Measurements from ENCODE around the gene MAN2B1. TPM values are rescaled to one million over a fixed set of nuclear protein-coding genes. Genes with fewer than 3 reads are reported as not detected.
A peak's percentile ranks its signal among the peaks of the same experiment; 100 is the strongest.
"Not testable (repeated sequence)": the region's sequence is repeated elsewhere in the genome, so short reads cannot be mapped to it uniquely, and the experiment has no call there.

Gene MAN2B1
- total and polyA plus RNA-seq, 7 experiments from 2014 or later, result 40.6 to 215 (median 122) TPM

DNA sequence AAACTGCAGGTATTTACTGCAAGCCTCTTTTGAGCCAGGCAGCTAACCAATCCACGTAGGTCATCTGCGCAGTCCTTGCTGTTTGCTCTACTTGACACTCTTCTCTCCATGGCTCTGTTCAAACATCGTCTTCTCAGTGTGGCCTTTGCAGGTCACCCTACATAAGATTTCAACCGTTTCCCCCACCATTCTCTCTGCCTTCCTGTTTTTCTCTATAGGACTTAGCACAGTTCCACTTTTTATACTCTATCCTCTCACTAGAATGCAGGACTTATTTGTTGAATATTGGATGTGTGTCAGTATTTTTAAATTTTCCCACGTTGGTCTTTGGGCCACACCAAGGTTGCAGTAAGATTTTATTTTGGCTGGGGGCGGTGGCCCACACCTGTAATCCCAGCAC lies 31.6 kb upstream of the MAN2B1 start:
- peaks cover 0 to 15% (median 12%) of the 10 kb centered on the region in 7 donors for H3K4me1 Mint-ChIP-seq
- peaks cover 0 to 35% (median 6%) of the 10 kb centered on the region in 3 experiments for H3K36me3 ChIP-seq (ENCODE audit: control insufficient read depth in 2 of 3, insufficient read depth in 3 of 3, low read length in 3 of 3)
- H3K9me3 ChIP-seq (ENCODE audit: control insufficient read depth in 2 of 3, low read length in 3 of 3), result no peaks in the 10 kb centered on the region
- no peak overlapping the region for H3K4me3 ChIP-seq (ENCODE audit: low read length)
- peak overlapping the region in 8 of 9 donors; percentile 39 to 89 (median 76) for H3K27ac Mint-ChIP-seq
- ChIA-PET CTCF (no interaction called here), POLR2A (interaction anchor here (0.6 to 3.7 kb wide), 3 partner anchors 17 to 1975 kb away, joined by 6 to 19 read pairs (median 11); partner anchors contain the start of genes DHPS and TRIR)
- peak overlapping the region; percentile 45 to 86 (median 67) for H3K4me3 Mint-ChIP-seq
- H3K27me3 Mint-ChIP-seq, result no peaks in the 10 kb centered on the region
- ATAC-seq (no peak), DNase-seq (no peak)
- H3K9me3 Mint-ChIP-seq, result peaks cover 0 to 4% (median 0%) of the 10 kb centered on the region in 11 donors
- H3K36me3 Mint-ChIP-seq, result peaks cover 0 to 7% (median 3%) of the 10 kb centered on the region in 5 donors
- H3K4me1 ChIP-seq (ENCODE audit: control insufficient read depth in 2 of 2, insufficient read depth in 2 of 2, low read length in 2 of 2), result peaks cover 9 to 11% of the 10 kb centered on the region in 2 donors
- intact Hi-C loops (cut with micrococcal nuclease), result no loop called here
- H3K27me3 ChIP-seq (ENCODE audit: control insufficient read depth in 2 of 2, insufficient read depth in 2 of 2, low read length in 2 of 2), result no peaks in the 10 kb centered on the region
- H3K27ac ChIP-seq (ENCODE audit: low read depth, low read length), result no peak overlapping the region

DNA sequence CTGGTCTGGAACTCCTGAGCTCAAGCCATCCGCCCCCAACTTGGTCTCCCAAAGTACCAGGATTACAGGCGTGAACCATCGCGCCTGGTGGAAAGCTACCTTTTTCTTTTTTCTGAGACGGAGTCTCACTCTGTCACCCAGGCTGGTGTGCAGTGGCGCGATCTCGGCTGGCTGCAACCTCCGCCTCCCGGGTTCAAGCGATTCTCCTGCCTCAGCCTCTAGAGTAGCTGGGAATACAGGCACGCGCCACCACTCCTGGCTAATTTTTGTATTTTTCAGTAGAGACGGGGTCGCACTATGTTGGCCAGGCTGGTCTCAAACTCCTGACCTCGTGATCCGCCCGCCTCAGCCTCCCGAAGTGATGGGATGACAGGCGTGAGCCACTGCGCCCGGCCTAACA lies 30.9 kb upstream of the MAN2B1 start:
- not testable (repeated sequence) for ATAC-seq; H3K9me3 Mint-ChIP-seq; H3K27me3 ChIP-seq (ENCODE audit: control insufficient read depth in 2 of 2, insufficient read depth in 2 of 2, low read length in 2 of 2); H3K9me3 ChIP-seq (ENCODE audit: control insufficient read depth in 2 of 3, low read length in 3 of 3); DNase-seq; H3K27me3 Mint-ChIP-seq; H3K36me3 Mint-ChIP-seq; H3K4me3 ChIP-seq (ENCODE audit: low read length)
- H3K4me3 Mint-ChIP-seq, result peak overlapping the region in 5 of 10 donors; percentile 4 to 86 (median 40)
- peaks cover 0 to 15% (median 12%) of the 10 kb centered on the region in 7 donors for H3K4me1 Mint-ChIP-seq
- intact Hi-C loops (cut with micrococcal nuclease), result loop anchor here in 1 of 2 donors (2.0 kb wide), 1 partner anchor 39 kb away; the partner anchor contains the start of gene GET3
- ChIA-PET POLR2A (interaction anchor here (0.6 to 3.7 kb wide), 14 partner anchors 7 to 1974 kb away, joined by 3 to 21 read pairs (median 6); partner anchors contain the start of genes DHPS, GET3, JUNB and TNPO2), CTCF (interaction anchor here (0.9 kb wide), 1 partner anchor 1315 kb away, joined by 3 read pairs; no protein-coding TSS in a partner anchor)
- peaks cover 0 to 28% (median 6%) of the 10 kb centered on the region in 3 experiments for H3K36me3 ChIP-seq (ENCODE audit: control insufficient read depth in 2 of 3, insufficient read depth in 3 of 3, low read length in 3 of 3)
- H3K4me1 ChIP-seq (ENCODE audit: control insufficient read depth in 2 of 2, insufficient read depth in 2 of 2, low read length in 2 of 2), result peaks cover 9 to 11% of the 10 kb centered on the region in 2 donors
- H3K27ac Mint-ChIP-seq, result peak overlapping the region in 5 of 9 donors; percentile 17 to 97 (median 49)
- H3K27ac ChIP-seq (ENCODE audit: low read depth, low read length), result peak overlapping the region; percentile 82

DNA sequence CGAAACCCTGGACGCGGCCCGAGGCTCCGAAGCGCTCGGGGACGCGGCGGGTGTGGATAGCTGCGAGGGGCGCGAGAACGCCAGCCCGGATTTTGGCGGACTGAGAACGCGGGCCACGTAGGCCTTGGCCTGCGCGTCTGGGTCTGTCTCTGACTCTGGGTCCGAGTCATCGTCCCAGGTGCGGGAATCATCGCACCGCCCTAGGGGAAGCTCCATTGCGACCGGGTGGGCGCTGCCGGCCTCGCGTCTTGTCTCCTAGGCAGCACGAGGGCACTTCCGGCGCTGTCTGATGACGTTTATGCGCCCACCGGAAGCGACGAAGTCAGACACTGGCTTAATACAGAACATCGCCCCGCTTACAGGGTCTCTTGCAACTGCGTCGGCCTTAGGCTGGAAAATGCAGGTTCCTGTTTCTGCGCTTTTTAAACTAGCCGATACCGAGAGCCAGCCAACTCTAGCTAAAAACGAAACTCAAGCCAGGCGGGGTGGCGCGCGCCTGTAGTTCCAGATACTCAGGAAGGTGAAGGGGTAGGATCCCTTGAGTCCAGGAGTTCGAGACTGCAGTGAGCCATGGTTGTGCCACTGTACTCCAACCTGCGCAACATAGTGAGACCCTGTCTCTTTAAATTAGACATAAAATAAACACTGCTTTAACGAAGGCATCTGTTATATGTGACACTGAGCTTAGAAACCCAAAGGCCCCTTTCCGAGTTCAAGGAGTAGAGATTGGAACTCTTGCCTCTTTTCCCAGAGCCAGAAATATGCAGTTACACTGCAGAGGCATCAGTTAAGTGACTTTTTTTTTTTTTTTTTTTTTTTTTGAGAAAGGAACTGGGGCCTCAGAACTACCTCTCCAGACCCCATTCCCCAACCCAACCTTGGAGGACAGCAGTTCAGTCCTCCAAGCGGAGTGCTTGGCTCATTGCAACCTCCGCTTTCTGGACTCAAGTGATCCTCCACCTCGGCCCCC lies 30.1 kb upstream of the MAN2B1 start, which contains the start of gene FBXW9:
Gene FBXW9, minus strand, starts transcription at position 266 of the 970 bp plus-strand sequence. Its CDS starts 50 bp downstream, at position 216.
- ATAC-seq (peak; percentile 97), DNase-seq (peak; percentile 88 to 97 (median 95))
- Histone ChIP-seq H3K4me3 (ENCODE audit: low read length) (peak within 1 kb of the TSS; percentile 98), H3K36me3 (ENCODE audit: control insufficient read depth in 2 of 3, insufficient read depth in 3 of 3, low read length in 3 of 3) (peaks cover 0 to 20% (median 4%) of the 10 kb centered on the region in 3 experiments), H3K4me1 (ENCODE audit: control insufficient read depth in 2 of 2, insufficient read depth in 2 of 2, low read length in 2 of 2) (peaks cover 9 to 11% of the 10 kb centered on the region in 2 donors), H3K27ac (ENCODE audit: low read depth, low read length) (peak within 1 kb of the TSS; percentile 82), H3K27me3 (ENCODE audit: control insufficient read depth in 2 of 2, insufficient read depth in 2 of 2, low read length in 2 of 2) (no peaks in the 10 kb centered on the region), H3K9me3 (ENCODE audit: control insufficient read depth in 2 of 3, low read length in 3 of 3) (no peaks in the 10 kb centered on the region)
- H3K4me1 Mint-ChIP-seq, result peaks cover 0 to 15% (median 12%) of the 10 kb centered on the region in 7 donors
- peaks cover 0 to 4% (median 0%) of the 10 kb centered on the region in 5 donors for H3K36me3 Mint-ChIP-seq
- no peaks in the 10 kb centered on the region for H3K27me3 Mint-ChIP-seq
- ChIA-PET POLR2A (interaction anchor here (0.6 to 3.7 kb wide), 19 partner anchors 8 to 145 kb away, joined by 3 to 21 read pairs (median 4); partner anchors contain the start of genes DHPS, GET3, JUNB and TNPO2), CTCF (interaction anchor here (0.9 to 1.2 kb wide), 2 partner anchors 24 to 1314 kb away, joined by 3 read pairs; no protein-coding TSS in a partner anchor)
- peaks cover 0 to 4% (median 0%) of the 10 kb centered on the region in 11 donors for H3K9me3 Mint-ChIP-seq
- intact Hi-C loops (cut with micrococcal nuclease), result loop anchor here (1.0 to 2.0 kb wide), 4 partner anchors 15 to 41 kb away; partner anchors contain the start of genes DHPS (in 2 of the 2) and GET3 (in 2 of the 2)
- H3K4me3 Mint-ChIP-seq, result peak within 1 kb of the TSS; percentile 86 to 95 (median 91)
- H3K27ac Mint-ChIP-seq, result peak within 1 kb of the TSS; percentile 90 to 97 (median 97)

DNA sequence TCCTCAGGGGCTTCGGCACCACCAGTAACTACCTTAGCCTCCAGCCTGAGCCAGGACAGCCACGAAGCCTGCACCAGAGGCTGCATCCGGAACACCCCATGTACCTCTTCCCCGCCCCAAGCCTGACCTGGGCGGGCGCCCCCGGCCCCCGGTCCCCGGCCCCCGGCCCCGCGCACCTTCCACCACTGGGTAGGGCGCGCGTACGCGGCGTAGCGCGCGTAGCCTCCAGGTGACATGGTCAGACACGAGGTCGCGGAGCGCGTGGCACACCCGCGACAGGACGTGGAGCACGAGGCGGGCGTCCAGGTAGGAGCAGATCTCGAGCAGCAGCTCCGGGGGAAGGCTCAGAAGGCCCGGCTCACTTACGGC lies 29.4 kb upstream of the MAN2B1 start:
- DNase-seq, result no peak
- intact Hi-C loops (cut with micrococcal nuclease), result loop anchor here (1.0 to 2.0 kb wide), 4 partner anchors 15 to 41 kb away; partner anchors contain the start of genes DHPS (in 2 of the 2) and GET3 (in 2 of the 2)
- H3K4me1 Mint-ChIP-seq, result peaks cover 0 to 15% (median 12%) of the 10 kb centered on the region in 7 donors
- POLR2A ChIA-PET, result interaction anchor here (0.8 to 3.7 kb wide), 13 partner anchors 9 to 128 kb away, joined by 3 to 21 read pairs (median 6); partner anchors contain the start of genes DHPS, JUNB, TNPO2 and TRIR
- peak overlapping the region; percentile 98 for H3K4me3 ChIP-seq (ENCODE audit: low read length)
- peak overlapping the region in 7 of 9 donors; percentile 52 to 97 (median 97) for H3K27ac Mint-ChIP-seq
- peaks cover 0 to 4% (median 0%) of the 10 kb centered on the region in 11 donors for H3K9me3 Mint-ChIP-seq
- no peaks in the 10 kb centered on the region for H3K9me3 ChIP-seq (ENCODE audit: control insufficient read depth in 2 of 3, low read length in 3 of 3)
- CTCF ChIA-PET, result interaction anchor here (1.2 kb wide), 1 partner anchor 25 kb away, joined by 3 read pairs; no protein-coding TSS in a partner anchor
- peak overlapping the region; percentile 86 to 95 (median 91) for H3K4me3 Mint-ChIP-seq
- peaks cover 9 to 11% of the 10 kb centered on the region in 2 donors for H3K4me1 ChIP-seq (ENCODE audit: control insufficient read depth in 2 of 2, insufficient read depth in 2 of 2, low read length in 2 of 2)
- H3K36me3 Mint-ChIP-seq, result peaks cover 0 to 4% (median 0%) of the 10 kb centered on the region in 5 donors
- peaks cover 0 to 13% (median 0%) of the 10 kb centered on the region in 3 experiments for H3K36me3 ChIP-seq (ENCODE audit: control insufficient read depth in 2 of 3, insufficient read depth in 3 of 3, low read length in 3 of 3)
- H3K27me3 ChIP-seq (ENCODE audit: control insufficient read depth in 2 of 2, insufficient read depth in 2 of 2, low read length in 2 of 2), result no peaks in the 10 kb centered on the region
- ATAC-seq, result peak; percentile 16
- H3K27me3 Mint-ChIP-seq, result no peaks in the 10 kb centered on the region
- peak overlapping the region; percentile 82 for H3K27ac ChIP-seq (ENCODE audit: low read depth, low read length)

DNA sequence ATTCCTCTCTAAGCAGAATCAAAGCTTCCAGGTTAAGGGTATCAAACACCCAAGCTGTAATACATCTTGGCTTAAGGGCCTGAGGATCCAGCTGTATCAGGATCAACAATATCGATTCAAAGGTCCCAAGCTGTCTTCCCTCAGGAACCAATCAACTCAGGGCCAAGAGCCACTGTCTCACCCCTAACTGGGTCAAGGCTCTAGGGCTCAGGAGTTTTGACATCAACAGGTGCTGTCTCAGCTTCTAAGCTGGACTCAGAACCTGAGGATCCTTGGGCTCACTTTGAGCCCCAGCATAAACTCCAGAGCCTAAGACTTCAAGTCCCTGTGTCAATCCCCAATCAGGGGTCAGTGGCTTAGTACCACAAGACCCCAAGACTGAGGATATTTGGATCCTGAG lies 29.0 kb upstream of the MAN2B1 start:
- Mint-ChIP-seq H3K36me3 (peaks cover 0 to 4% (median 0%) of the 10 kb centered on the region in 5 donors), H3K9me3 (peaks cover 0 to 4% (median 0%) of the 10 kb centered on the region in 11 donors), H3K27ac (peak overlapping the region in 4 of 9 donors; percentile 49 to 84 (median 52)), H3K4me3 (peak overlapping the region; percentile 65 to 95 (median 88)), H3K27me3 (no peaks in the 10 kb centered on the region), H3K4me1 (peaks cover 0 to 15% (median 12%) of the 10 kb centered on the region in 7 donors)
- H3K4me3 ChIP-seq (ENCODE audit: low read length), result peak overlapping the region; percentile 98
- ChIA-PET POLR2A (interaction anchor here (0.7 to 3.7 kb wide), 6 partner anchors 15 to 97 kb away, joined by 3 to 21 read pairs (median 12); partner anchors contain the start of genes DHPS, JUNB, TNPO2 and TRIR), CTCF (interaction anchor here (1.2 to 1.3 kb wide), 2 partner anchors 21 to 25 kb away, joined by 3 read pairs; no protein-coding TSS in a partner anchor)
- intact Hi-C loops (cut with micrococcal nuclease), result no loop called here
- no peaks in the 10 kb centered on the region for H3K9me3 ChIP-seq (ENCODE audit: control insufficient read depth in 2 of 3, low read length in 3 of 3)
- DNase-seq, result no peak
- peaks cover 0 to 8% (median 0%) of the 10 kb centered on the region in 3 experiments for H3K36me3 ChIP-seq (ENCODE audit: control insufficient read depth in 2 of 3, insufficient read depth in 3 of 3, low read length in 3 of 3)
- no peak overlapping the region for H3K27ac ChIP-seq (ENCODE audit: low read depth, low read length)
- ATAC-seq, result no peak
- H3K4me1 ChIP-seq (ENCODE audit: control insufficient read depth in 2 of 2, insufficient read depth in 2 of 2, low read length in 2 of 2), result peaks cover 9 to 11% of the 10 kb centered on the region in 2 donors
- H3K27me3 ChIP-seq (ENCODE audit: control insufficient read depth in 2 of 2, insufficient read depth in 2 of 2, low read length in 2 of 2), result no peaks in the 10 kb centered on the region
